ENCODE results near the gene TAF1B. TPM values are rescaled to one million over a fixed set of nuclear protein-coding genes. Genes with fewer than 3 reads are reported as not detected.

Gene TAF1B
- total and polyA plus RNA-seq, 10 of the 15 experiments (the other 5 are each of a cell fraction or from before 2014, with no cell fraction given) = 8.1 to 18.3 (median 12.4) TPM

DNA sequence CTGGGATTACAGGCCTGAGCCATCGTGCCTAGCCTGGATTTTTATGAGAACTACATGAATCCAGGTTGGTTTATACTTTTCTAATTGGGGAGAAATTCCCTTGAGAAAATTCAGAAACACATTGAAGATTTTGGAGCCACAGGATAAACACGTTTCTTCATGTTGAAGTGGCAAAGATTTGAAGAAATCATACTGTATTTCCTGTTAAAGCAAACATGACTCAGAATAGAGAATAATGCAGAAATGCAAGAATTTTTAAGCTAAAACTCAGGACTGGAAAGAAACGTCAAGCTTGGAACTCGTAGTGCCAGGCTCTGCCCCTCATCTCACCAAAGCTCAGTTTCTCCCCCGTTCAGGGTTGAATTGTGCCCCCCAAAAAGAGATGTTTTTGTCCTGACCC lies 32.1 kb upstream of the TAF1B start:
- H4K20me1 ChIP-seq (ENCODE audit: control insufficient read depth, insufficient read depth) = no peaks in the 10 kb centered on the region
- H3K36me3 ChIP-seq (ENCODE audit: control insufficient read depth in 2 of 2, insufficient read depth in 2 of 2, low read length in 1 of 2) = no peaks in the 10 kb centered on the region
- H3K4me2 ChIP-seq (ENCODE audit: control insufficient read depth, insufficient read depth) = no peak overlapping the region
- FAIRE-seq (no peak), DNase-seq (ENCODE audit: low read depth, low spot score) (no peak), ATAC-seq (no peak)
- H3K4me3 ChIP-seq = no peak overlapping the region
- H3K4me1 ChIP-seq (ENCODE audit: control insufficient read depth, insufficient read depth, low read length) = no peaks in the 10 kb centered on the region
- in situ Hi-C loops (cut with MboI) (loop anchor here (5.0 to 10.0 kb wide), 2 partner anchors 236 to 624 kb away; no protein-coding TSS in a partner anchor), intact Hi-C loops (cut with micrococcal nuclease; ENCODE audit: unreplicated experiment) (loop anchor here (10.0 kb wide), 1 partner anchor 624 kb away; no protein-coding TSS in a partner anchor)
- ChIA-PET SMC1A (ENCODE audit: uncharacterized antibody, unreplicated experiment) (no interaction called here), CTCF (interaction anchor here (0.9 to 6.3 kb wide), 5 partner anchors 10 to 236 kb away, joined by 3 to 82 read pairs (median 21); no protein-coding TSS in a partner anchor), POLR2A (no interaction called here), RAD21 (ENCODE audit: unreplicated experiment) (interaction anchor here (1.5 kb wide), 1 partner anchor 12 kb away, joined by 3 read pairs; no protein-coding TSS in a partner anchor)
- H3K9ac ChIP-seq (ENCODE audit: control insufficient read depth, insufficient read depth, low read length) = no peak overlapping the region
- BruUV-seq (replicated peaks) = no TSS peak
- 10% methylated on average over 5 of the region's 5 CpGs for WGBS (ENCODE audit: insufficient coverage, insufficient replicate concordance, low lambda C conversion rate, missing lambda C conversion rate)
- no peak overlapping the region for H3K27ac ChIP-seq (ENCODE audit: control insufficient read depth, insufficient read depth)
- H3K9me3 ChIP-seq (replicated peaks; ENCODE audit: control insufficient read depth, insufficient read depth, low read length) = no peaks in the 10 kb centered on the region
- H2AFZ ChIP-seq (ENCODE audit: control insufficient read depth, low read depth, low read length) = no peak overlapping the region
- H3K79me2 ChIP-seq (ENCODE audit: control insufficient read depth, insufficient read depth, low read length) = no peaks in the 10 kb centered on the region
- no peaks in the 10 kb centered on the region; a peak in 2 of 4 replicates for H3K27me3 ChIP-seq (replicated peaks in 1 of 2; ENCODE audit: control insufficient read depth in 2 of 2, insufficient read depth in 2 of 2, low read length in 1 of 2)
- no peak for TF ChIP-seq CHD4 (IDR thresholded peaks at IDR 0.05)
- TF ChIP-seq PAX5 (IDR thresholded peaks at IDR 0.05; ENCODE audit: borderline replicate concordance, low read depth, low read length) = no peak
- TF ChIP-seq, protein P1, sequence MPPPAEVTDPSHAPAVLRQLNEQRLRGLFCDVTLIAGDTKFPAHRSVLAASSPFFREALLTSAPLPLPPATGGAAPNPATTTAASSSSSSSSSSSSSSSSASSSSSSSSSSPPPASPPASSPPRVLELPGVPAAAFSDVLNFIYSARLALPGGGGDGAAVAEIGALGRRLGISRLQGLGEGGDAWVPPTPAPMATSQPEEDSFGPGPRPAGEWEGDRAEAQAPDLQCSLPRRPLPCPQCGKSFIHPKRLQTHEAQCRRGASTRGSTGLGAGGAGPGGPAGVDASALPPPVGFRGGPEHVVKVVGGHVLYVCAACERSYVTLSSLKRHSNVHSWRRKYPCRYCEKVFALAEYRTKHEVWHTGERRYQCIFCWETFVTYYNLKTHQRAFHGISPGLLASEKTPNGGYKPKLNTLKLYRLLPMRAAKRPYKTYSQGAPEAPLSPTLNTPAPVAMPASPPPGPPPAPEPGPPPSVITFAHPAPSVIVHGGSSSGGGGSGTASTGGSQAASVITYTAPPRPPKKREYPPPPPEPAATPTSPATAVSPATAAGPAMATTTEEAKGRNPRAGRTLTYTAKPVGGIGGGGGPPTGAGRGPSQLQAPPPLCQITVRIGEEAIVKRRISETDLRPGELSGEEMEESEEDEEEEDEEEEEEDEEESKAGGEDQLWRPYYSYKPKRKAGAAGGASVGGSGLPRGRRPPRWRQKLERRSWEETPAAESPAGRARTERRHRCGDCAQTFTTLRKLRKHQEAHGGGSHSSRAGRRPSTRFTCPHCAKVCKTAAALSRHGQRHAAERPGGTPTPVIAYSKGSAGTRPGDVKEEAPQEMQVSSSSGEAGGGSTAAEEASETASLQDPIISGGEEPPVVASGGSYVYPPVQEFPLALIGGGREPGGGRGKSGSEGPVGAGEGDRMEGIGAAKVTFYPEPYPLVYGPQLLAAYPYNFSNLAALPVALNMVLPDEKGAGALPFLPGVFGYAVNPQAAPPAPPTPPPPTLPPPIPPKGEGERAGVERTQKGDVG (CRISPR knock-in tag; IDR thresholded peaks at IDR 0.05) = no peak
- TF ChIP-seq KDM1A (IDR thresholded peaks at IDR 0.05; ENCODE audit: borderline replicate concordance) = no peak
- TF ChIP-seq, protein P2, sequence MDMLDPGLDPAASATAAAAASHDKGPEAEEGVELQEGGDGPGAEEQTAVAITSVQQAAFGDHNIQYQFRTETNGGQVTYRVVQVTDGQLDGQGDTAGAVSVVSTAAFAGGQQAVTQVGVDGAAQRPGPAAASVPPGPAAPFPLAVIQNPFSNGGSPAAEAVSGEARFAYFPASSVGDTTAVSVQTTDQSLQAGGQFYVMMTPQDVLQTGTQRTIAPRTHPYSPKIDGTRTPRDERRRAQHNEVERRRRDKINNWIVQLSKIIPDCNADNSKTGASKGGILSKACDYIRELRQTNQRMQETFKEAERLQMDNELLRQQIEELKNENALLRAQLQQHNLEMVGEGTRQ (IDR thresholded peaks at IDR 0.05; ENCODE audit: borderline replicate concordance, low read depth, low read length) = no peak
- TF ChIP-seq MYC (IDR thresholded peaks at IDR 0.05; ENCODE audit: insufficient read depth, insufficient read length, insufficient replicate concordance, low read length, severe bottlenecking) = no peak
- no peak for TF ChIP-seq NR2F1 (conservative IDR thresholded peaks at IDR 0.05)
- TF ChIP-seq SMARCA5 (IDR thresholded peaks at IDR 0.05) = no peak
- TF ChIP-seq RUNX3 (IDR thresholded peaks at IDR 0.05; ENCODE audit: low read length) = no peak
- TF ChIP-seq, protein P3, sequence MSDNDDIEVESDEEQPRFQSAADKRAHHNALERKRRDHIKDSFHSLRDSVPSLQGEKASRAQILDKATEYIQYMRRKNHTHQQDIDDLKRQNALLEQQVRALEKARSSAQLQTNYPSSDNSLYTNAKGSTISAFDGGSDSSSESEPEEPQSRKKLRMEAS (IDR thresholded peaks at IDR 0.05; ENCODE audit: low read depth, low read length) = no peak
- TF ChIP-seq CBX3 (IDR thresholded peaks at IDR 0.05; ENCODE audit: borderline replicate concordance, low read depth) = no peak
- TF ChIP-seq, protein P4, sequence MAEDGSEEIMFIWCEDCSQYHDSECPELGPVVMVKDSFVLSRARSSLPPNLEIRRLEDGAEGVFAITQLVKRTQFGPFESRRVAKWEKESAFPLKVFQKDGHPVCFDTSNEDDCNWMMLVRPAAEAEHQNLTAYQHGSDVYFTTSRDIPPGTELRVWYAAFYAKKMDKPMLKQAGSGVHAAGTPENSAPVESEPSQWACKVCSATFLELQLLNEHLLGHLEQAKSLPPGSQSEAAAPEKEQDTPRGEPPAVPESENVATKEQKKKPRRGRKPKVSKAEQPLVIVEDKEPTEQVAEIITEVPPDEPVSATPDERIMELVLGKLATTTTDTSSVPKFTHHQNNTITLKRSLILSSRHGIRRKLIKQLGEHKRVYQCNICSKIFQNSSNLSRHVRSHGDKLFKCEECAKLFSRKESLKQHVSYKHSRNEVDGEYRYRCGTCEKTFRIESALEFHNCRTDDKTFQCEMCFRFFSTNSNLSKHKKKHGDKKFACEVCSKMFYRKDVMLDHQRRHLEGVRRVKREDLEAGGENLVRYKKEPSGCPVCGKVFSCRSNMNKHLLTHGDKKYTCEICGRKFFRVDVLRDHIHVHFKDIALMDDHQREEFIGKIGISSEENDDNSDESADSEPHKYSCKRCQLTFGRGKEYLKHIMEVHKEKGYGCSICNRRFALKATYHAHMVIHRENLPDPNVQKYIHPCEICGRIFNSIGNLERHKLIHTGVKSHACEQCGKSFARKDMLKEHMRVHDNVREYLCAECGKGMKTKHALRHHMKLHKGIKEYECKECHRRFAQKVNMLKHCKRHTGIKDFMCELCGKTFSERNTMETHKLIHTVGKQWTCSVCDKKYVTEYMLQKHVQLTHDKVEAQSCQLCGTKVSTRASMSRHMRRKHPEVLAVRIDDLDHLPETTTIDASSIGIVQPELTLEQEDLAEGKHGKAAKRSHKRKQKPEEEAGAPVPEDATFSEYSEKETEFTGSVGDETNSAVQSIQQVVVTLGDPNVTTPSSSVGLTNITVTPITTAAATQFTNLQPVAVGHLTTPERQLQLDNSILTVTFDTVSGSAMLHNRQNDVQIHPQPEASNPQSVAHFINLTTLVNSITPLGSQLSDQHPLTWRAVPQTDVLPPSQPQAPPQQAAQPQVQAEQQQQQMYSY (CRISPR knock-in tag; IDR thresholded peaks at IDR 0.05) = no peak
- TF ChIP-seq TCF3 (IDR thresholded peaks at IDR 0.05; ENCODE audit: borderline replicate concordance, insufficient read depth, low read depth, low read length) = no peak
- TF ChIP-seq, protein P5, sequence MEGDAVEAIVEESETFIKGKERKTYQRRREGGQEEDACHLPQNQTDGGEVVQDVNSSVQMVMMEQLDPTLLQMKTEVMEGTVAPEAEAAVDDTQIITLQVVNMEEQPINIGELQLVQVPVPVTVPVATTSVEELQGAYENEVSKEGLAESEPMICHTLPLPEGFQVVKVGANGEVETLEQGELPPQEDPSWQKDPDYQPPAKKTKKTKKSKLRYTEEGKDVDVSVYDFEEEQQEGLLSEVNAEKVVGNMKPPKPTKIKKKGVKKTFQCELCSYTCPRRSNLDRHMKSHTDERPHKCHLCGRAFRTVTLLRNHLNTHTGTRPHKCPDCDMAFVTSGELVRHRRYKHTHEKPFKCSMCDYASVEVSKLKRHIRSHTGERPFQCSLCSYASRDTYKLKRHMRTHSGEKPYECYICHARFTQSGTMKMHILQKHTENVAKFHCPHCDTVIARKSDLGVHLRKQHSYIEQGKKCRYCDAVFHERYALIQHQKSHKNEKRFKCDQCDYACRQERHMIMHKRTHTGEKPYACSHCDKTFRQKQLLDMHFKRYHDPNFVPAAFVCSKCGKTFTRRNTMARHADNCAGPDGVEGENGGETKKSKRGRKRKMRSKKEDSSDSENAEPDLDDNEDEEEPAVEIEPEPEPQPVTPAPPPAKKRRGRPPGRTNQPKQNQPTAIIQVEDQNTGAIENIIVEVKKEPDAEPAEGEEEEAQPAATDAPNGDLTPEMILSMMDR (IDR thresholded peaks at IDR 0.05 in 2 of 3, conservative IDR thresholded peaks at IDR 0.05 in 1 of 3; ENCODE audit: control insufficient read depth in 2 of 3, extremely low read depth in 1 of 3, insufficient read depth in 1 of 3, low read depth in 3 of 3, low read length in 3 of 3) = no peak

All from GM12878 (cell line).